GM12874 (cell line): ENCODE results near the gene STAMBPL1.

Experiments used
- TF ChIP-seq, protein P1 (sequence below): IDR thresholded peaks from 2 replicates; pipeline ENCODE4 v1.5.1; 2011; ENCODE audit warnings: low read depth, mild to moderate bottlenecking, control low read depth, low read length, moderate library complexity; ENCODE audit not compliant: insufficient read depth

STAMBPL1 gene

DNA sequence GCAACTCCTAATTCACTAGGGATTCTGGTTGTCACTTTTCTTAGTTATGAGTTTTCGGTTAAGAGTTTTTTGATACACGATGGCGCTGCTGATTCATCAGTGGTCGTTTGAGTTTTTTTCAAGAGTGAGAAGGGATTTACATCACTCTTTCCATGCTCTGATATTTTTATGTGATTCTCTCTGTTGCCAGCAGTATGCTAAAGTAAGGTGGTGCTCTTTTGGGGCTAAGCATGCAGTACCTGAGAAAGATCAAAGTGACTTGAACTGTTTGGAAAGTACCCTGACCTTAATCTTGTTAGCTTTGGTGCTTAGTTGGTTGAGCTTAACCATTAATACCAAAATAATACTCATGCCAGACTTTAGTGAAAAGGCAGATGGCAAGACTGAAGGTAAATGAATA is 28.1 kb downstream of the STAMBPL1 start:
- TF ChIP-seq, protein P1, sequence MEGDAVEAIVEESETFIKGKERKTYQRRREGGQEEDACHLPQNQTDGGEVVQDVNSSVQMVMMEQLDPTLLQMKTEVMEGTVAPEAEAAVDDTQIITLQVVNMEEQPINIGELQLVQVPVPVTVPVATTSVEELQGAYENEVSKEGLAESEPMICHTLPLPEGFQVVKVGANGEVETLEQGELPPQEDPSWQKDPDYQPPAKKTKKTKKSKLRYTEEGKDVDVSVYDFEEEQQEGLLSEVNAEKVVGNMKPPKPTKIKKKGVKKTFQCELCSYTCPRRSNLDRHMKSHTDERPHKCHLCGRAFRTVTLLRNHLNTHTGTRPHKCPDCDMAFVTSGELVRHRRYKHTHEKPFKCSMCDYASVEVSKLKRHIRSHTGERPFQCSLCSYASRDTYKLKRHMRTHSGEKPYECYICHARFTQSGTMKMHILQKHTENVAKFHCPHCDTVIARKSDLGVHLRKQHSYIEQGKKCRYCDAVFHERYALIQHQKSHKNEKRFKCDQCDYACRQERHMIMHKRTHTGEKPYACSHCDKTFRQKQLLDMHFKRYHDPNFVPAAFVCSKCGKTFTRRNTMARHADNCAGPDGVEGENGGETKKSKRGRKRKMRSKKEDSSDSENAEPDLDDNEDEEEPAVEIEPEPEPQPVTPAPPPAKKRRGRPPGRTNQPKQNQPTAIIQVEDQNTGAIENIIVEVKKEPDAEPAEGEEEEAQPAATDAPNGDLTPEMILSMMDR = no peak

DNA sequence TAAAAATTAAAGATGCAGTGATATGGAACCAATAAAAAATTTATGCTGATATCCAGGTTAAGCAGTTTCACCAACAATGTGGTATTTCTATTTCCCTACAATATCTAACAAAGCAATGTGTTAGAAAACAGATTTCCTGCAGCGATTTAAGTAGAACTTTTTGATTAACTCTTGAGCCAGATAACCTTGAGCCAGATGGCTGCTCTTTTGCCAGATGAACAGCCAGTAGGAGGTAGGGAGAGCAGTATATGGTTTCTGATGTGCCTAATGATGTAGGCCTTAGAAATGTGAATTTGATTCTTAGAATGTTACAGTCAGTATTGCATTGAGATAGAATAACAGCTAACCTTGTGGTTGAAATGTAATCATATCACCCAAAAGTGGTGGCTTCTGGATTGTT is 31.1 kb downstream of the STAMBPL1 start:
- TF ChIP-seq, protein P1 = no peak

GRCh38 chr10:88911851-88912250 is 31.8 kb downstream of the STAMBPL1 start:
- TF ChIP-seq, protein P1 = no peak

DNA sequence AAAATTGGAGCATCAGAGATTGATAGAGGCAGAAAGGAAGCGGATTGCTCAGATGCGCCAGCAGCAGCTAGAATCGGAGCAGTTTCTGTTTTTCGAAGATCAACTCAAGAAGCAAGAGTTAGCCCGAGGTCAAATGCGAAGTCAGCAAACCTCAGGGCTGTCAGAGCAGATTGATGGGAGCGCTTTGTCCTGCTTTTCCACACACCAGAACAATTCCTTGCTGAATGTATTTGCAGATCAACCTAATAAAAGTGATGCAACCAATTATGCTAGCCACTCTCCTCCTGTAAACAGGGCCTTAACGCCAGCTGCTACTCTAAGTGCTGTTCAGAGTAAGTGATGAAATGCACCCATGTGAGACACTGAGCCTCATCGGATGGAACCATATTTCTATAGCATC is 33.1 kb downstream of the STAMBPL1 start:
- TF ChIP-seq, protein P1 = no peak

GRCh38 chr10:88913788-88914187 is 33.7 kb downstream of the STAMBPL1 start:
- TF ChIP-seq, protein P1 = no peak

DNA sequence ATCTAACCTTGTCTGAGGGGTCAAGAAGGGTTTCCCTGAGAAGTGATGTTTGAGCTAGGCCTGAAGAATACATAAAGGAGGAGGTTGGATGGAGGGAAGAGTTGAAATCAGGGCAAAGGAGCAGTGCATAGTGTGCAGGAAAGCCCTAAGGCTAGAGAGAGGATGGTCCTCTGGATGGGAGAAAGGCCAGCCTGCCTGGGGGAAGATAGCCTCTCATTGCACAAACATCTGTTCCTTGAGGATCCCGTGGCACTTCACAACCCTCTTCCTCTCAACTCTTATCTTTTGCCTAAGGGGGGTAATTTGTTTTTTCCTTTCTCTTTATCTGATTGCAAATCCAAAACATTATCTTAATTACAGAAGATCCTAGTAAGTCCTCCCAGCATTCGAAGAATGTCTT is 35.7 kb downstream of the STAMBPL1 start:
- TF ChIP-seq, protein P1 = no peak

- TF ChIP-seq, protein P1 = no peak
Measured at GRCh38 chr10:88916231-88916630, 36.2 kb downstream of the STAMBPL1 start.

DNA sequence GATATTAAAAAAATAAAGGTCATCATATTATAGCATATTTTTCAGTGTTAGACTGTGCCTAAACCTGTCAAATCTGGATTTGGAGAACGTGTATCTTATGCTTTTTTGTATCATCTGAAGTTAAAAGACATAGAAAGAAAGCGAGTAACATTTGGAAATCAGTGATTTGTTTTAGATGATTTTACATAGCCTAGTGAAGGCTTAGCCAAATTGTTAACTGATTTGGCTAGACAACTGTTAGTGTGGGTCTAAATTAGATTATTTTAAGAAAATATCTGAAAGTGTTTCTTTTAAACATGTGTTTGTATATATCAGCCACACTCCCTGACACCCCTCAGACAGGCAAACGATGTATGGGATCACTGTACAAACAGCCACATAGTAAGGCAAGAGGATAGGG is 36.9 kb downstream of the STAMBPL1 start:
- TF ChIP-seq, protein P1 = no peak
